Measurements from ENCODE around the gene DIAPH2.
A peak's percentile ranks its signal among the peaks of the same experiment; 100 is the strongest.

DIAPH2 gene

GRCh38 chrX:97517763-97518162, 833.1 kb downstream of the DIAPH2 start:
- no peak for DNase-seq

- DNase-seq = no peak
Measured at GRCh38 chrX:97522307-97522706, 837.7 kb downstream of the DIAPH2 start.

GRCh38 chrX:97524340-97524739, 839.7 kb downstream of the DIAPH2 start:
- no peak for DNase-seq

- no peak for DNase-seq
Measured at GRCh38 chrX:97524997-97525396, 840.4 kb downstream of the DIAPH2 start.

GRCh38 chrX:97525981-97526380, 841.3 kb downstream of the DIAPH2 start:
- DNase-seq = no peak

GRCh38 chrX:97527725-97528124, 843.1 kb downstream of the DIAPH2 start:
- no peak for DNase-seq

GRCh38 chrX:97529536-97530200, 845.0 kb downstream of the DIAPH2 start:
- no peak for DNase-seq

GRCh38 chrX:97531825-97532224, 847.2 kb downstream of the DIAPH2 start:
- DNase-seq = no peak

- DNase-seq = no peak
Measured at GRCh38 chrX:97538745-97539144, 854.1 kb downstream of the DIAPH2 start.

- no peak for DNase-seq
Measured at GRCh38 chrX:97539970-97540519, 855.4 kb downstream of the DIAPH2 start.

- no peak for DNase-seq
Measured at GRCh38 chrX:97547877-97548578, 863.4 kb downstream of the DIAPH2 start.

- no peak for DNase-seq
Measured at GRCh38 chrX:97551821-97552220, 867.2 kb downstream of the DIAPH2 start.

GRCh38 chrX:97553833-97554232, 869.2 kb downstream of the DIAPH2 start:
- no peak for DNase-seq

GRCh38 chrX:97556359-97556758, 871.7 kb downstream of the DIAPH2 start:
- DNase-seq = no peak

- peak; percentile 60 to 62 for DNase-seq
Measured at GRCh38 chrX:97563531-97564133, 879.0 kb downstream of the DIAPH2 start.

GRCh38 chrX:97564496-97564895, 879.9 kb downstream of the DIAPH2 start:
- peak; percentile 1 to 29 for DNase-seq

- no peak for DNase-seq
Measured at GRCh38 chrX:97587171-97587570, 902.5 kb downstream of the DIAPH2 start.

GRCh38 chrX:97594646-97595224, 910.1 kb downstream of the DIAPH2 start:
- DNase-seq = no peak

GRCh38 chrX:97597954-97598353, 913.3 kb downstream of the DIAPH2 start:
- DNase-seq = no peak

- no peak for DNase-seq
Measured at GRCh38 chrX:97602465-97603258, 918.0 kb downstream of the DIAPH2 start.

- no peak for DNase-seq
Measured at GRCh38 chrX:97605271-97605670, 920.6 kb downstream of the DIAPH2 start.

- DNase-seq = no peak
Measured at GRCh38 chrX:97609357-97609756, 924.7 kb downstream of the DIAPH2 start.

GRCh38 chrX:97609938-97610337, 925.3 kb downstream of the DIAPH2 start:
- no peak for DNase-seq
